ENCODE results near the gene KCNJ16. TPM values are rescaled to one million over a fixed set of nuclear protein-coding genes. Genes with fewer than 3 reads are reported as not detected.

Gene KCNJ16
- total and polyA plus RNA-seq, 2 donors (not counting 1 experiment from before 2014, with no cell fraction given) = not detected

DNA sequence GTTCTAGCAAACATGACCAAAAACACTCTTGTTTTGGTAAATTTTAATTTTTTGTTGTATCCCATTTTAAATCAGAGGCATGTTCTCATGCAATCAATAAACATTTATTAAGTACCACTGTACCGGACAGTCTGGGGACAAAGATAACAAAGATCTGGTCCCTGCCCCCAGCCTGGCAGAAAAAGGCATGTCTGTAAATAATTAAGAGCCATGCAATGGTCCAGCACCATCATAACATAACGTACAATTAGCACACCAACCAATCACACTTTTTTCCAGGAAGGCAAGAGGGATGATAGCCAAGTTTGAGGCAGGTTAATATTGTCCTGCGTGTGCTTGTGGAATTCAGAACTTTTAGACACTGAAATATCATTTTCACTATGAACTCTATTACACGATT is 3.5 kb downstream of the KCNJ16 start:
- Histone ChIP-seq H3K36me3 (ENCODE audit: control insufficient read depth, insufficient read depth, low read length) (no peaks in the 10 kb centered on the region), H3K27ac (ENCODE audit: insufficient read depth, low read length) (no peak overlapping the region), H3K4me1 (ENCODE audit: control insufficient read depth, extremely low read depth, insufficient read depth, low read length) (no peaks in the 10 kb centered on the region), H3K9ac (ENCODE audit: insufficient read depth, low read length) (no peak overlapping the region), H3K79me2 (ENCODE audit: control insufficient read depth, insufficient read depth, low read length) (no peaks in the 10 kb centered on the region), H3K27me3 (ENCODE audit: control insufficient read depth, insufficient read depth, low read length) (no peaks in the 10 kb centered on the region), H3K4me2 (ENCODE audit: extremely low read depth, insufficient read depth, low read length) (no peak overlapping the region), H3K4me3 (replicated peaks in 1 of 4; ENCODE audit: control extremely low read depth in 1 of 4, insufficient read depth in 1 of 4, low read depth in 3 of 4, low read length in 4 of 4) (no peak overlapping the region), H3K9me3 (ENCODE audit: control insufficient read depth, insufficient read depth, low read depth, low read length) (no peaks in the 10 kb centered on the region), H2AFZ (ENCODE audit: low read length) (no peak overlapping the region), H4K20me1 (ENCODE audit: control insufficient read depth, extremely low read depth, insufficient read depth, low read length) (no peaks in the 10 kb centered on the region)
- no peak for DNase-seq (ENCODE audit: low read depth in 2 of 2)
- TF ChIP-seq, protein P1, sequence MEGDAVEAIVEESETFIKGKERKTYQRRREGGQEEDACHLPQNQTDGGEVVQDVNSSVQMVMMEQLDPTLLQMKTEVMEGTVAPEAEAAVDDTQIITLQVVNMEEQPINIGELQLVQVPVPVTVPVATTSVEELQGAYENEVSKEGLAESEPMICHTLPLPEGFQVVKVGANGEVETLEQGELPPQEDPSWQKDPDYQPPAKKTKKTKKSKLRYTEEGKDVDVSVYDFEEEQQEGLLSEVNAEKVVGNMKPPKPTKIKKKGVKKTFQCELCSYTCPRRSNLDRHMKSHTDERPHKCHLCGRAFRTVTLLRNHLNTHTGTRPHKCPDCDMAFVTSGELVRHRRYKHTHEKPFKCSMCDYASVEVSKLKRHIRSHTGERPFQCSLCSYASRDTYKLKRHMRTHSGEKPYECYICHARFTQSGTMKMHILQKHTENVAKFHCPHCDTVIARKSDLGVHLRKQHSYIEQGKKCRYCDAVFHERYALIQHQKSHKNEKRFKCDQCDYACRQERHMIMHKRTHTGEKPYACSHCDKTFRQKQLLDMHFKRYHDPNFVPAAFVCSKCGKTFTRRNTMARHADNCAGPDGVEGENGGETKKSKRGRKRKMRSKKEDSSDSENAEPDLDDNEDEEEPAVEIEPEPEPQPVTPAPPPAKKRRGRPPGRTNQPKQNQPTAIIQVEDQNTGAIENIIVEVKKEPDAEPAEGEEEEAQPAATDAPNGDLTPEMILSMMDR (conservative IDR thresholded peaks at IDR 0.05 in 1 of 2, IDR thresholded peaks at IDR 0.05 in 1 of 2; ENCODE audit: low read depth in 1 of 2, low read length in 2 of 2) = no peak
- no peak for TF ChIP-seq EZH2 (IDR thresholded peaks at IDR 0.05; ENCODE audit: low read length, missing control alignments)

DNA sequence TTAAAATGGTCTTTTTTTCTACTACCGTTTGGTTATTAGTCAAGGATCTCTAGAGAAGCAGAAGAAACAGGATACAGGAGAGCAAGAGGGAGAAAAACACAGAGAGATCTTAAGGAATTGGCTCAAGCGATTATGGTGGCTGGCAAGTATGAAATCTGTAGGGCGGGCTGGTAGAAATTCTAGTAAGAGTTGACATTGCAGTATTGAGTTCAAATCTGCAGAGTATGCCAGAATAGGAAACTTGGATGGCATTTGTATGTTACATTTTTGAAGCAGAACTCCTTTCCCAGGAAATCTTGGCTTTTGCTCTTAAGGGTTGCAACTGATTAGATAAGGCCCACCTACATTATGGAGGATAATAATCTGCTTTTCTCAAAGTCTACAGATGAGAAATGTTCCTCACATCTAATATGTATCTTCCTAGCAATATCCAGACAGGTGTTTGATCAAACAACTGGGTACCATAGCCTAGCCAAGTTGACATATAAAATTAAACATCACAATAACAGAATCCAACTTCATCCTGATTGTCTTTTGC is 4.0 kb downstream of the KCNJ16 start:
- Histone ChIP-seq H3K9ac (ENCODE audit: insufficient read depth, low read length) (no peak overlapping the region), H3K36me3 (ENCODE audit: control insufficient read depth, insufficient read depth, low read length) (no peaks in the 10 kb centered on the region), H3K27ac (ENCODE audit: insufficient read depth, low read length) (no peak overlapping the region), H3K4me3 (replicated peaks in 1 of 4; ENCODE audit: control extremely low read depth in 1 of 4, insufficient read depth in 1 of 4, low read depth in 3 of 4, low read length in 4 of 4) (no peak overlapping the region), H3K4me1 (ENCODE audit: control insufficient read depth, extremely low read depth, insufficient read depth, low read length) (no peaks in the 10 kb centered on the region), H3K79me2 (ENCODE audit: control insufficient read depth, insufficient read depth, low read length) (no peaks in the 10 kb centered on the region), H4K20me1 (ENCODE audit: control insufficient read depth, extremely low read depth, insufficient read depth, low read length) (no peaks in the 10 kb centered on the region), H2AFZ (ENCODE audit: low read length) (no peak overlapping the region), H3K27me3 (ENCODE audit: control insufficient read depth, insufficient read depth, low read length) (no peaks in the 10 kb centered on the region), H3K9me3 (ENCODE audit: control insufficient read depth, insufficient read depth, low read depth, low read length) (no peaks in the 10 kb centered on the region), H3K4me2 (ENCODE audit: extremely low read depth, insufficient read depth, low read length) (no peak overlapping the region)
- DNase-seq (ENCODE audit: low read depth in 2 of 2) = no peak
- no peak for TF ChIP-seq EZH2 (IDR thresholded peaks at IDR 0.05; ENCODE audit: low read length, missing control alignments)
- TF ChIP-seq, protein P1 (conservative IDR thresholded peaks at IDR 0.05 in 1 of 2, IDR thresholded peaks at IDR 0.05 in 1 of 2; ENCODE audit: low read depth in 1 of 2, low read length in 2 of 2) = no peak

DNA sequence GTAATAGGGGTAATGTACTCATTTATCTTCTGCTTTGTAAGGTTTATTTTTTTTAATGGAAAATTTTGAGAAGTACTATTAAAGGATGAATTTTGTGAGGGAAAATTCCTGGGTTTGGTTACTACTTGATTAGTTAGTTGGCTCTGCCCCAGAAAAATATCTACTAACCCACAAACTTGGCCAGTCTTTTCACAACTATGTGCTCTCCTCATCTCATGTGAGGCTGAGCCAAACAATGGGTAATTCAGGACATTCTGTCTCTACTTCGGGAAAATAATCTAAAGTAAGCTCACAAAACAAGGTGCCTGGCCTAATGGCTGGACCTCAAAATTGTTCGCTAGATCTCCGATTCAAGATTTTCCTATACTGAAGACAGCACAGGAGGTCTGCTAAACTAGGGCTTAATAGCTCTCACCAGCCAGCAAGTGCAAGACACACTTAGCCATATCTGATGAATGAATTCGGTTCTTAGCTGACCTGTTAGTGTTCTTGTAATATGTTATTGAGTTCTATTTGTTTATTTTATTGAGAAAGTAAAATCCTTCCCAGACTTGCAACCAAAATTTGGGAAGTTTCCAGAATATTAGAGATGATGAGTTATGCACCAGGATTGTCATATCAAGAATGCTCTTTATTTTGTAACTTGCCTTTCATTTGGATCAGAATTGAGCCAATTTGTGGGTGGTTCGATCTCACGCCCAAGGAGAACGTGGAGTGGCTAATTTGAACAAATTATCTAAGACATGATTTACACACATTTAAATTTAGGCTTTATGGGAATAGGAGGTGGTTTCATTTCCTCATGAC is 5.7 kb downstream of the KCNJ16 start:
- peak; percentile 62 to 86 for DNase-seq (ENCODE audit: low read depth in 2 of 2)

More for the DNA sequence above, 5.7 kb downstream of the KCNJ16 start:
- Histone ChIP-seq H3K27me3 (ENCODE audit: control insufficient read depth, insufficient read depth, low read length) (no peaks in the 10 kb centered on the region), H3K36me3 (ENCODE audit: control insufficient read depth, insufficient read depth, low read length) (no peaks in the 10 kb centered on the region), H3K4me2 (ENCODE audit: extremely low read depth, insufficient read depth, low read length) (no peak overlapping the region), H3K4me3 (replicated peaks in 1 of 4; ENCODE audit: control extremely low read depth in 1 of 4, insufficient read depth in 1 of 4, low read depth in 3 of 4, low read length in 4 of 4) (no peak overlapping the region), H4K20me1 (ENCODE audit: control insufficient read depth, extremely low read depth, insufficient read depth, low read length) (no peaks in the 10 kb centered on the region), H3K9me3 (ENCODE audit: control insufficient read depth, insufficient read depth, low read depth, low read length) (no peaks in the 10 kb centered on the region), H3K4me1 (ENCODE audit: control insufficient read depth, extremely low read depth, insufficient read depth, low read length) (no peaks in the 10 kb centered on the region), H3K79me2 (ENCODE audit: control insufficient read depth, insufficient read depth, low read length) (no peaks in the 10 kb centered on the region), H3K9ac (ENCODE audit: insufficient read depth, low read length) (no peak overlapping the region), H3K27ac (ENCODE audit: insufficient read depth, low read length) (no peak overlapping the region), H2AFZ (ENCODE audit: low read length) (no peak overlapping the region)
- TF ChIP-seq, protein P1 (conservative IDR thresholded peaks at IDR 0.05 in 1 of 2, IDR thresholded peaks at IDR 0.05 in 1 of 2; ENCODE audit: low read depth in 1 of 2, low read length in 2 of 2) = no peak
- no peak for TF ChIP-seq EZH2 (IDR thresholded peaks at IDR 0.05; ENCODE audit: low read length, missing control alignments)
